Type B pancreatic cell (in vitro differentiated cells): Measurements from ENCODE around the gene CMTM4. TPM values are rescaled to one million over a fixed set of nuclear protein-coding genes. Genes with fewer than 3 reads are reported as not detected.
"Not testable (repeated sequence)": the region's sequence is repeated elsewhere in the genome, so short reads cannot be mapped to it uniquely, and the experiment has no call there.

ENCODE experiments used
- DNase-seq: peaks from one replicate; pipeline ENCODE4 v3.0.0; 2021; ENCODE audit warnings: mixed read lengths; ENCODE audit not compliant: unreplicated experiment; ENCODE audit errors: extremely low spot score
- H3K27ac Mint-ChIP-seq: 2 replicates; pipeline ENCODE4 v1.8.0; 2021; ENCODE audit warnings: mild to moderate bottlenecking, mixed read lengths
- H3K27me3 Mint-ChIP-seq: 2 replicates; pipeline ENCODE4 v1.8.0; 2021; ENCODE audit warnings: mixed read lengths
- H3K36me3 Mint-ChIP-seq: 2 replicates; pipeline ENCODE4 v1.8.0; 2021; ENCODE audit warnings: mixed read lengths
- H3K4me1 Mint-ChIP-seq: one replicate; pipeline ENCODE4 v1.8.0; 2021; ENCODE audit warnings: mixed read lengths; ENCODE audit not compliant: unreplicated experiment
- H3K4me3 Mint-ChIP-seq: 2 replicates; pipeline ENCODE4 v1.8.0; 2021; ENCODE audit warnings: mild to moderate bottlenecking, mixed read lengths
- H3K9me3 Mint-ChIP-seq: 2 replicates; pipeline ENCODE4 v1.8.0; 2021; ENCODE audit warnings: mixed read lengths
- CTCF ChIP-seq: fragments of 200-600 bp; sonication (generic); conservative IDR thresholded peaks from 2 replicates; pipeline ENCODE4 v1.5.0; 2021; ENCODE audit warnings: antibody characterized with exemption, mild to moderate bottlenecking
- total RNA-seq: library from RNA; stranded (reverse); gene quantifications from 2 replicates; pipeline ENCODE4 v1.2.1, GENCODE V29; 2021; ENCODE audit warnings: low replicate concordance

CMTM4 gene
- total RNA-seq, 1 donor from 2014 or later = 64.4 TPM

DNA sequence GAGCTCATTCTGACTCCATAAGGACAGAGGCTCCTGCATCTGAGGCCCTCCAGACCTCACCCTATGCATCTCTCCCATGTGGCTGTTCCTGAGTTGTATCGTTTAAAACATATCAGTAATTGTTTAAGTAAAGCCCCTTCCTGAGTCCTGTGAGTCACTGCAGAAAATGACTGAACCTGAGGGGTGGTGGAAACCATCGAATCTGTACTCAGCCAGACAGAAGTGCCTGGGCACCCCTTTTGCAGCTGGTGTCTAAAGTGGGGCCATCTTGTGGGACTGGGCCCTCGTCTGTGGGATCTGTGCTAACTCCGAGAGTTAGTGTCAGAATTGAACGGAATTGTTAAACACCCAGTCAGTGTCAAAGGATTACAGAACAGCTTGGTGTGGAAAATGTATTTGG is 66.7 kb downstream of the CMTM4 start:
- DNase-seq = no peak
- TF ChIP-seq CTCF = no peak
- H3K4me1 Mint-ChIP-seq = peaks cover 7% of the 10 kb centered on the region
- H3K9me3 Mint-ChIP-seq = no peaks in the 10 kb centered on the region
- H3K27ac Mint-ChIP-seq = no peak overlapping the region
- peaks cover 8% of the 10 kb centered on the region for H3K36me3 Mint-ChIP-seq
- no peak overlapping the region for H3K4me3 Mint-ChIP-seq
- H3K27me3 Mint-ChIP-seq = no peaks in the 10 kb centered on the region

DNA sequence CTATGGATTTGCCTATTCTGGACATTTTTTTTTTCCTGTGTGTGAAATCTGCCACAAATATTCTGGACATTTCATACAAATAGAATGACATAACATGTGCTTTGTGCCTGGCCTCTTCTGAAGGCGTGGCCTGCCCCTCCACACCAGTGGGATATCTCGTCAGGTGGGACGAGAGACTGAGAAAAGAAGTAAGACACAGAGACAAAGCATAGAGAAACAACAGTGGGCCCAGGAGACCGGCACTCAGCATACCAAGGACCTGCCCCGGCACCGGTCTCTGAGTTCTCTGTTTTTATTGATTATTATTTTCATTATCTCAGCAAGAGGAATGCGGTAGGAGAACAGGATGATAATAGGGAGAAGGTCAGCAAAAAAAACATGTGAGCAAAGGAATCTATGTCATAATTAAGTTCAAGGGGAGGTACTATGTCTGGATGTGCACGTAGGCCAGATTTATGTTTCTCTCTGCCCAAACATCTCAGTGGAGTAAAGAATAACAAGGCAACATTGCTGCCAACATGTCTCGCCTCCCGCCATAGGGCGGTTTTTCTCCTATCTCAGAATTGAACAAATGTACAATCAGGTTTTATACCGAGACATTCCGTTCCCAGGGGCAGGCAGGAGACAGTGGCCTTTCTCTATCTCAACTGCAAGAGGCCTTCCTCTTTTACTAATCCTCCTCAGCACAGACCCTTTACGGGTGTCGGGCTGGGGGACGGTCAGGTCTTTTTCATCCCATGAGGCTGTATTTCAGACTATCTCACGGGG is 68.7 kb downstream of the CMTM4 start:
- not testable (repeated sequence) for H3K9me3 Mint-ChIP-seq, DNase-seq, H3K4me3 Mint-ChIP-seq, H3K36me3 Mint-ChIP-seq, H3K27me3 Mint-ChIP-seq
- H3K27ac Mint-ChIP-seq = peak overlapping the region; percentile 24
- H3K4me1 Mint-ChIP-seq = peaks cover 21% of the 10 kb centered on the region

DNA sequence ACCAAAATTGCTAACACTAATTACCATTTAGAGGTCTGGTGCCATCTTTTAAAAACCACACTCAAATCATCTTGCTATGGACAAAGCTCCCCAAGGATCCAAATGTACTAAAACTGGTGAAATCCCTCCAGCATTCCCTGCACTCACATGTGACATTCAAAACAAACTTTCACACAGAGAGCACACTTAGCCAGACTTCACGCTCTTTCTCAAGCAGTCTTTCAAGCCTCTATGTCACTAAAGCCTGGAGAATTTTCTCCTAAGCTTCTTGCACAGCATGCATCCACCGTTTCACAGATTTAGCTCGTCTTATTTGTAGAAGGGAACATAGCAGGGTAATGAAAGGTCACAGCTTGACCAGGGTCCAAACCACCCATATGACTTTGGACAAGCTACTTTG is 72.8 kb downstream of the CMTM4 start:
- TF ChIP-seq CTCF = no peak
- H3K27ac Mint-ChIP-seq = peak overlapping the region; percentile 48
- peaks cover 46% of the 10 kb centered on the region for H3K4me1 Mint-ChIP-seq
- no peak for DNase-seq
- H3K36me3 Mint-ChIP-seq = peaks cover 10% of the 10 kb centered on the region
- H3K9me3 Mint-ChIP-seq = no peaks in the 10 kb centered on the region
- H3K4me3 Mint-ChIP-seq = no peak overlapping the region
- H3K27me3 Mint-ChIP-seq = no peaks in the 10 kb centered on the region

DNA sequence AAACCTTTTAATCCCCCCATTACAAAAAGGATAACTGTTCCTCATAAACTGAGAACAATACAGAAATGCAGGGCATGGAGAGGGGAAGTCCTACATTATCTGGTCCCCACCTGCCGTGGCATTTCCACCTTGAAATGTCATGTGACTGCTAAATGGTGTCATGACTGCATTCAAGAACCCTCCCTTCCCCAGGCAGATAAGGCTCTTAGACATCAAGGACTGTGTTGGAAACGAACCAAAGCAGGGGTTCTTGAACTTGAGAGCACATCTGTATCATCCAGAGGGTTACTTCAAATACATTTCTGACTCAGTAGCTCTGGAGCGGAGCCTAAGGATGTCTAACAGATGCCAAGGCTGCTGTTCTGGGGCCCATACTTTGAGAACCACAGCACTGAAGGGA is 73.7 kb downstream of the CMTM4 start:
- Mint-ChIP-seq H3K4me1 (peaks cover 47% of the 10 kb centered on the region), H3K4me3 (no peak overlapping the region), H3K27me3 (no peaks in the 10 kb centered on the region), H3K9me3 (no peaks in the 10 kb centered on the region), H3K27ac (peak overlapping the region; percentile 48), H3K36me3 (peaks cover 10% of the 10 kb centered on the region)
- no peak for DNase-seq
- TF ChIP-seq CTCF = no peak

DNA sequence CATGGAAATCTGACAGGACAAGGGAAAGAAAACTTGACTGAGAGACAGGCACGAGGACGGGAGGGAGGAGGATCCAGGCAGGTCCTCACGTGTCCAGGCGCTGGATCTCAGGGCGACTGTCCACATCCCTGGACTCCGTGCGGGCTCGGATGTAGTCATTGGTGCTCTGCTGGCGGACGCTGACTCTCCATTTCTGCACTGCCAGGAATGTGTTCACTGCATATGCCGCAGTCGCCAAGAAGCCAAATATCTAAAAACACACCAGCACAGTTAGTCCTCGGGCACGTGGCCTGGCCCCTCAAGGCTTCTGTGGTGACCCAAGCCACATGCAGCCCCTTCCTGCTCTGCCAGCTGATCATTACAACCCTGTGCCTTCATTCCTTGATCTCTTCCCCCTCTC is 74.6 kb downstream of the CMTM4 start:
- Mint-ChIP-seq H3K9me3 (no peaks in the 10 kb centered on the region), H3K4me1 (peaks cover 49% of the 10 kb centered on the region), H3K27me3 (no peaks in the 10 kb centered on the region), H3K27ac (no peak overlapping the region), H3K36me3 (peaks cover 10% of the 10 kb centered on the region), H3K4me3 (no peak overlapping the region)
- no peak for TF ChIP-seq CTCF
- DNase-seq = no peak

DNA sequence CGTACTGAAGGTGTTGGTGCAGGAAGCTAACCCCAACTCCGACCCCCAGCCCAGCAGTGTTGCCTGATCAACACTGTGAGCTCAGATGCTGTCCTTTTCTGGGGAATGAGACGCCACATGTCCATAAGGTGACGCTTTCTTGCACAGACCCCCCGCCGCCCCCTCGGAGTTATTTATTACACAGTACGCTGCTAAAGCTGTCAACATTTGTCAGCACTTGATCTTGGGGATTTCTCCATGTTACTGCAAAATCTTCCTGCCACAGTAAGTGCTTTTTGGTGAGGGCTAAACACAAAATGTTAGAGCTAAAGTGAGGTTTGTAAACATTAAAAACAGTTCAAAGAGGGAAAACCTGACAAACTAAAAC is 76.1 kb downstream of the CMTM4 start:
- no peaks in the 10 kb centered on the region for H3K27me3 Mint-ChIP-seq
- H3K27ac Mint-ChIP-seq = no peak overlapping the region
- H3K9me3 Mint-ChIP-seq = no peaks in the 10 kb centered on the region
- H3K4me1 Mint-ChIP-seq = peaks cover 53% of the 10 kb centered on the region
- DNase-seq = no peak
- peaks cover 10% of the 10 kb centered on the region for H3K36me3 Mint-ChIP-seq
- no peak overlapping the region for H3K4me3 Mint-ChIP-seq
- TF ChIP-seq CTCF = no peak
